Superior temporal gyrus (tissue), 1 donor: Measurements from ENCODE around the gene SNIP1.
"Not testable (repeated sequence)": the region's sequence is repeated elsewhere in the genome, so short reads cannot be mapped to it uniquely, and the experiment has no call there.

Experiments
- DNase-seq: peaks from one replicate; pipeline ENCODE4 v3.0.0-alpha.2; 2016; ENCODE audit errors: extremely low spot score

The SNIP1 gene

GRCh38 chr1:37559080-37559479 lies 5.0 kb upstream of the SNIP1 start:
- DNase-seq: no peak

DNA sequence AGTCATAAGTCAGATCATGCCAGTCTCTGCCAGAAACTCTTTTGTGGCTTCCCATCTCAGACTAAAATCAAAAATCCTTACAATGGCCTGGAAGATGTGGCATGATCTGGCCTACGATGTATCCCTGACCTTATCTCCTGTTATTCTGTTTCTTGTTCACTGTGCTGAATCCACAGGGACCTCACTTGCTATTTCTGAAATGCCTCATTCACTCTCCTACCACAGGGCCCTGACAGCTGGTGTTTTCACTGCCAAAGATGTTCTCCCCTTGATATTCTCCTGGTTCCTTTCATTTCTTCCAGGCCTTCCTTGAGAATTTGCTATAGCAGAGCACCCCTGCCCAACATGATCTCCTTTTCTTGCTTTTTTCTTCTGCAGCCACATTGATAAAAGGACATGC lies 4.3 kb upstream of the SNIP1 start:
- no peak for DNase-seq

DNA sequence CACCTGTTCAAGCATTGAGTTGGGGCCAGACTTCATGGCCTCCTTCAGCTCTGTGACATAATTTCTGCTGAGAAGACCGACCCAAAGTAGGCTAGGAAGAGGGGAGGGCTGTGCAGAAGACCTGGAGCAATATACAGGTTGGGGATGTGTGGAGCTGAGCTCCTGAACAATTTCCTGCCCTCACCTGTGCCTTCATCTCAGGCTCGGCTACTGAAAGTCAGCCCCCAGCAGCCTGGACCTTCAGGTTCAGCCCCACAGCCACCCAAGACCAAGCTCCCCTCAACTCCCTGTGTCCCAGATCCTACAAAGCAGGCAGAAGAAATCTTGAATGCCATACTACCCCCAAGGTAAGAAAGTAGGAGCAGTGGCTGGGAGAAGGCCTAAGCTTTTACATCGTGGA lies 3.3 kb upstream of the SNIP1 start:
- DNase-seq: no peak

- DNase-seq: peak; percentile 73
These were observed 2.7 kb upstream of the SNIP1 start, which contains the start of gene DNALI1 for GRCh38 chr1:37556712-37557196. Gene DNALI1 (plus strand): TSS chr1:37556940. CDS start chr1:37556995, 55 bp downstream.

DNA sequence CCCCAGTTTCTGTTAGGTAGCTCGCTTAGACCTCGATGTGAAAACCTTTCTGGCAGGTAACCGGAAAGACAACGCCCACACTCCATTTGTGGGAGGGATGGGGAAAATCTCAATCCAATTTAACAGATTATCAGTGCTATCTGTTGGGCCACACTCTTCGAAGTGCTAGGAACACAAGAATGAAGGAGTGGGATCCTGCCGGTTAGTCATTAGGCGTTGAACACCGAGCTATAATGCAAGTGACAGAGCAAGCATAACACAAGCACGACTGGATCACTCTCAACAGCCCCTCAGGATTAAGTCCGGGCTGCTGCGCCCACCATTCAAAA lies 531 bp downstream of the SNIP1 start:
- no peak for DNase-seq

- no peak for DNase-seq
These were observed 4.8 kb downstream of the SNIP1 start for GRCh38 chr1:37549341-37549740.

DNA sequence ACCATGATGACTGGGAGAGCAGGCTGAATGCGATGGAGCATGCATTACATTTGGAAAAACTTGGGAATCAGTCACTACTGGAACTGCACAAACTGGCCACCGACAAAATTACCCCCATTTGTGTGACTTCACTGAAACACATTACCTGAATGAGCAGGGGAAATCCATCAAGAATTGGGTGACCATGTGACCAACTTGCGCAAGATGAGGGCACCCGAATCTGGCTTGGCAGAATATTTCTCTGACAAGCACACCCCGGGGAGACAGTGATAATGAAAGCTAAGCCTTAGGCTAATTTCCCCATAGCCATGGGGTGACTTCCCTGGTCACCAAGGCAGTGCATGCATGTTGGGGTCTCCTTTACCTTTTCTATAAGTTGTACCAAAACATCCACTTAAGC lies 9.1 kb downstream of the SNIP1 start:
- DNase-seq: no peak

DNA sequence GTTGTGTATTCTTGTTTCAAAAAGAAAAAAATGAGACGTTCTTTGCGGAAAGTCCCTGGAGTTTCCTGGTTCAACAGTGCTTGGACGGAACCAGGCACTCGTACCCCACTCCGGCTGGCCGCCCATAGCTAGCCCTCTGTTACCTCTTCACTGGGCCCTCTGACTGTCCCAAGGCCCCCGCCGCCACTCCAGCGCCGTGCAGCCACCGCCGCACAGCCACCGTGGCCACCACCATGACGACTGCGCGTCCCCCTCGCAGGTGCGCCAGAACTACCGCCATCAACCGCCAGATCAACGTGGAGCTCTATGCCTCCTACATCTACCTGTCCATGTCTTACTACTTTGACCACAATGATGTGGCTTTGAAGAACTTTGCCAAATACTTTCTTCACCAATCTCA lies 9.6 kb downstream of the SNIP1 start:
- no peak for DNase-seq

DNA sequence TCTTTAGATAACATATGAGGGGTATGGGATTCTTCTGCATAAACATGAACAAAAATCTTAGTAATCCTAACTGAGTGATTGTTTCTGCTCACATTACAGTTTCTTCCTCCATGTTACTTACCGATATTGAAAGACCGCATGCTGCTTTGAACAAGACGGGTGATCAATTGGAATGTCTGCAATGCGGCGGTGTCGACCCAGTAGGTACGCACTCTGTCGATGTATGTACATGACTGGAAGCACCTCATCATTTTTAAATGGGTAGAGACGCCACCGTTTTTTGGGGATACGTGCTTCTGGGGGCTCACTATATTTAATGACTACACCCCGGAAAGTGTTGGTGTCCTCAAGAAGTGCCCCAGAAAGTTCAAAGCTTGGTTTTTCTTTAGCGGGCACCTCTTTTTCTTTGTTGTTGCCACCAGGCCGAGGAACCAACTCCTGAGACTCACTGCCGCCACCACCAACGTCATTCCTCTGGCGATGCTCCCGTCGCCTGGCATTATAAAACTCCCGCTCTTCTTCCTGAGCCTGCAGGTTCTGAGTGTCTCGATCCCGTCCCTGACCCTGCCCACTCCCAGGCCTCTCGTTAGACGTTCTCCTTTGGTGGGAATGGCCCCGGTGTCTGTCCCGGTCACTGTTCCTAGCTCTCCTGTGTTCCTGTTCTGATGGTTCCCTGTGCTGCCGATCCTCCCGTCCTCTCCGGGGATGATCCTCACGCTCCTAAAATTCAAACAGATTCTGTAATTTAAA lies 13.9 kb downstream of the SNIP1 start:
- DNase-seq: no peak

- not testable (repeated sequence) for DNase-seq
These were observed 14.9 kb downstream of the SNIP1 start for GRCh38 chr1:37539154-37539553.

DNA sequence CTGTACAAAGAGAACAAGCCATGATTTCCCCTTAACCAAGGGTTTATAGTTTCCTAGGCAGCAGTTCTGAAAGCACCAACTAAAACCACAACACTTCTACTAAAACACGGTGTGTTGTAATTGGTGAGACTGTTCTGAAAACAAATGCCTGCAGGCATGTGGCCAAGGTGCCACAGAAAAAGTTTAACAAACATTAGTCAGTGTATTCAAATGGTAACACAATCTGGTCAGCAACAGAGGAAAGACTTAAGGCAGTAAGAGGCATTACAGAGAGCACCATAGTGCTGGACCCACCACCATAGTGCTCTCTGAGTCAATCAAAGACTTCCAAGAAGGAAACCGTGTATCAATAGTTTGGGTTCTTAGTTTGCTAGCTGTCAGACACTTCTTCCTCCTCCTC lies 16.7 kb downstream of the SNIP1 start:
- no peak for DNase-seq

GRCh38 chr1:37533317-37534093 lies 20.6 kb downstream of the SNIP1 start:
- DNase-seq: no peak

- not testable (repeated sequence) for DNase-seq
These were observed 21.5 kb downstream of the SNIP1 start for GRCh38 chr1:37532418-37533156.

DNA sequence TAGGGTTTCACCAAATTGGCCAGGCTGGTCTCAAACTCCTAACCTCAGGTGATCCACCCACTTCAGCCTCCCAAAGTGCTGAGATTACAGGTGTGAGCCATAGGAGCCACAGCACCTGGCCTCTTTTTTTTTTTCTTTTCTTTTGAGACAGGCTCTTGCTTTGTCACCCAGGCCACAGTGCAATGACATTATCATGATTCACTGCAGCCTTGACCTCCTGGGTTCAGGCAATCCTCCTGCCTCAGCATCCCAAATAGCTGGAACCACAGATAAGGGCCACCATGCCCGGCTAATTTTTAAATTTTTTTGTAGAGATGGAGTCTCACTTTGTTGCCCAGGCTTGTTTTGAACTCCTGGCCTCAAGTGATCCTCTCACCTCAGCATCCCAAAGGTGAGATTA lies 24.2 kb downstream of the SNIP1 start:
- DNase-seq: not testable (repeated sequence)

GRCh38 chr1:37519613-37520012 lies 34.5 kb downstream of the SNIP1 start:
- no peak for DNase-seq

DNA sequence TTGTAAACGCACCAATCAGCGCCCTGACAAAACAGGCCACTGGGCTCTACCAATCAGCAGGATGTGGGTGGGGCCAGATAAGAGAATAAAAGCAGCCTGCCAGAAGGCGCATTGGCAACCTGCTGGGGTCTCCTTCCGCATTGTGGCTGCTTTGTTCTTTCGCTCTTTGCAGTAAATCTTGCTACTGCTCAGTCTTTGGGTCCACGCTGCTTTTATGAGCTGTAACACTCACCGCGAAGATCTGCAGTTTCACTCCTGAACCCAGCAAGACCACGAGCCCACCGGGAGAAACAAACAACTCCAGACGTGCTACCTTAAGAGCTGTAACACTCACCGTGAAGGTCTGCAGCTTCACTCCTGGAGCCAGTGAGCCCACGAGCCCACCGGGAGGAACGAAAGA lies 35.2 kb downstream of the SNIP1 start:
- not testable (repeated sequence) for DNase-seq

GRCh38 chr1:37518241-37518640 lies 35.9 kb downstream of the SNIP1 start:
- DNase-seq: not testable (repeated sequence)

DNA sequence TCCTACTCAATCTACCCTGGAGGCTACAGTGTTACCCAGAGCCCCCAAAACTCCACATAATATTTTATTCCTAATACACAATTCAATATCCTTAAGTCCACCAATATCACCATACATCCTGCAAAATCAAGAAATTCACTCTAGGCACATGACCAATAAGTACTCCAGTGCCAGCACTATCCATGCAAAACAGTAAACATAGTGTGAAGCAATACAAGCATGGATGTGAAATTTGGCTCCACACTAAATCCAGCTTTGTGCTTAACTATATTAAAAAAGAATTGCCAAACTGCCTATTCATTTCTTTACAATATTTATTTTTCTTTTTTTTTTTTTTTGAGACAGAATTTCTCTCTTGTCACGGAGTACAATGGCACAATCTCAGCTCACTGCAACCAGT lies 36.5 kb downstream of the SNIP1 start:
- no peak for DNase-seq

GRCh38 chr1:37515185-37516034 lies 38.7 kb downstream of the SNIP1 start:
- no peak for DNase-seq

DNA sequence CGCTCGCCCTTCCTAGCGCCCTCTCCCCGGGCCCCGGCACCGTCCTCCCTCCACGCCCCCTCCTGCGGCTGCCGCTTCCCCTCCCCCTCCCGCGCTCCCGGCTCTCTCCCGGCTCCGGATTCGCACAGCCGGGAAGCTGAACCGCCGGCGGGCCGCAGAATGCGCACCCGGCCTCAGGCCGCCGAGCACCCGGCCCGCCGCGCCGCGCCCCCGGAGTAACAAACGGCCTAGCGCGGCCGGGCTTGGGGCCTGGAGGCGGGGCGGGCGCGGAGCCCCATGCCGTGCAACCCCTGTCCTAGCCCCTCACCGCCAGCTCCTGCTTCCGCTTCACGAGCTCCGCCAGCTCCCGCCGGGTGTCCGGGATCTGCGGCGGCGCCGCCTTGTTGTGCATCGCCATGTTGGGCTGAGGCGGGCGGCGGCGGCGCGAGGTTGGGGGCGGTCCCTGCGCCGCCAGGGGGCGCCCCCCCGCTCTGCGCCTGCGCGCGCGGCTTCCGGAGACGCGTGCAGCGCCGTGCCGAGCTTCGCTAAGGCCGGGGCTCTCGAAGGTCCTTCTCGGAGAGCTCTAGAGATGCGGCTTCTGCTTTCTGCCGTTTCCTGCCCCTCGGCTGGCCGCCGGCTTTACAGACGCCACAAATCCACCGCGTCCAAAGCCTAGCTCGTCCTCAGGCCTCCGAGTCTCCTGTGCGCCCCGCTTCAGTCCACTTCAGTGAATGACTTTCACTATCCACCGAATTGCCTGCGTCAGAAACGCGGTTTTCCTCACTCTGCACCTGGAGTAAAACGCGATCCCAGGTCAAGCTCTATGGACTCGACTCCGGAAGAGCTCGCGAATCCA lies 39.5 kb downstream of the SNIP1 start, which contains the start of gene MEAF6:
Gene MEAF6 (minus strand): TSS at position 417 of the 835 bp plus-strand sequence. CDS start 20 bp downstream, at position 397.
- peak; percentile 81 for DNase-seq
